NOMO-1 treated with DMSO at 0.1 percent for 48 hours (cell line): ENCODE results near the gene MMP8.
"Not testable (repeated sequence)": the region's sequence is repeated elsewhere in the genome, so short reads cannot be mapped to it uniquely, and the experiment has no call there.

Experiments used
- DNase-seq: peaks from one replicate; lab custom pipeline; 2025; ENCODE audit not compliant: unreplicated experiment; lab: John Stamatoyannopoulos, UW

MMP8 gene

GRCh38 chr11:102724904-102725500, at the start of gene MMP8:
MMP8 (minus strand) TSS chr11:102724954; CDS start chr11:102724855, 99 bp downstream.
- peak; percentile 77 for DNase-seq

- no peak for DNase-seq
Measured at GRCh38 chr11:102773386-102773785, 48.6 kb upstream of the MMP8 start.

- DNase-seq: no peak
Measured at GRCh38 chr11:102771351-102771750, 46.6 kb upstream of the MMP8 start.

- no peak for DNase-seq
Measured at GRCh38 chr11:102770191-102770590, 45.4 kb upstream of the MMP8 start.

GRCh38 chr11:102767800-102768199, 43.0 kb upstream of the MMP8 start:
- DNase-seq: no peak

GRCh38 chr11:102763440-102763839, 38.7 kb upstream of the MMP8 start:
- DNase-seq: no peak

- DNase-seq: no peak
Measured at GRCh38 chr11:102762361-102762767, 37.6 kb upstream of the MMP8 start.

- no peak for DNase-seq
Measured at GRCh38 chr11:102761646-102762238, 37.0 kb upstream of the MMP8 start.

- peak; percentile 67 for DNase-seq
Measured at GRCh38 chr11:102760344-102761035, 35.7 kb upstream of the MMP8 start.

GRCh38 chr11:102757823-102758549, 33.2 kb upstream of the MMP8 start:
- peak; percentile 84 for DNase-seq

GRCh38 chr11:102753267-102753666, 28.5 kb upstream of the MMP8 start:
- DNase-seq: no peak

- DNase-seq: no peak
Measured at GRCh38 chr11:102751673-102752072, 26.9 kb upstream of the MMP8 start.

GRCh38 chr11:102749101-102749722, 24.5 kb upstream of the MMP8 start:
- no peak for DNase-seq

- not testable (repeated sequence) for DNase-seq
Measured at GRCh38 chr11:102746746-102747578, 22.2 kb upstream of the MMP8 start.

GRCh38 chr11:102734650-102735049, 9.9 kb upstream of the MMP8 start:
- no peak for DNase-seq

GRCh38 chr11:102733232-102733875, 8.6 kb upstream of the MMP8 start:
- DNase-seq: peak; percentile 46

GRCh38 chr11:102730944-102731343, 6.2 kb upstream of the MMP8 start:
- DNase-seq: not testable (repeated sequence)

- DNase-seq: no peak
Measured at GRCh38 chr11:102729849-102730815, 5.4 kb upstream of the MMP8 start.

GRCh38 chr11:102727890-102728289, 3.1 kb upstream of the MMP8 start:
- DNase-seq: peak; percentile 80
